ENCODE results near the gene FAM83E. TPM values are rescaled to one million over a fixed set of nuclear protein-coding genes. Genes with fewer than 3 reads are reported as not detected.

FAM83E gene
- total and polyA plus RNA-seq, 2 experiments from 2014 or later = 1.0 to 2.3 TPM

- peak; percentile 42 for DNase-seq (ENCODE audit: low spot score)
- H3K27ac Mint-ChIP-seq = peak overlapping the region; percentile 95; the same call in 1 of the 2 replicates
- Histone ChIP-seq H3K27me3 (ENCODE audit: insufficient read depth) (peaks cover 7% of the 10 kb centered on the region), H3K79me2 (replicated peaks; ENCODE audit: insufficient read depth) (no peaks in the 10 kb centered on the region), H3K27ac (ENCODE audit: low read depth) (peak overlapping the region; percentile 97), H3K36me3 (ENCODE audit: insufficient read depth) (no peaks in the 10 kb centered on the region), H3F3A (replicated peaks; ENCODE audit: low read depth) (peaks cover 36% of the 10 kb centered on the region), H3K4me1 (ENCODE audit: insufficient read depth) (peaks cover 23% of the 10 kb centered on the region), H2AFZ (no peak overlapping the region), H4K20me1 (replicated peaks; ENCODE audit: insufficient read depth) (peaks cover 5% of the 10 kb centered on the region), H3K4me3 (peak overlapping the region; percentile 64), H3K9me2 (ENCODE audit: insufficient read depth) (no peaks in the 10 kb centered on the region), H3K4me2 (peak overlapping the region; percentile 89)
- H3K36me3 Mint-ChIP-seq (ENCODE audit: low read depth) = peaks cover 7% of the 10 kb centered on the region; the same call in 1 of the 3 replicates
- peaks cover 33% of the 10 kb centered on the region for H3K4me1 Mint-ChIP-seq
- no peaks in the 10 kb centered on the region; the same call in 2 of the 3 replicates for H3K9me3 Mint-ChIP-seq
- peak overlapping the region; percentile 69 for H3K4me3 Mint-ChIP-seq
- H3K27me3 Mint-ChIP-seq (ENCODE audit: insufficient read depth, low read depth, poor library complexity) = peaks cover 31% of the 10 kb centered on the region
- ATAC-seq = no peak
- no peak for TF ChIP-seq ZNF331 (CRISPR knock-in tag; IDR thresholded peaks at IDR 0.05; ENCODE audit: low read depth)
- TF ChIP-seq POLR2AphosphoS5 (IDR thresholded peaks at IDR 0.05; ENCODE audit: low read depth) = no peak
- no peak for TF ChIP-seq EZH2phosphoT487 (IDR thresholded peaks at IDR 0.05; ENCODE audit: unreplicated experiment)
- TF ChIP-seq JUNB (IDR thresholded peaks at IDR 0.05; ENCODE audit: unreplicated experiment) = no peak
- TF ChIP-seq, protein P1, sequence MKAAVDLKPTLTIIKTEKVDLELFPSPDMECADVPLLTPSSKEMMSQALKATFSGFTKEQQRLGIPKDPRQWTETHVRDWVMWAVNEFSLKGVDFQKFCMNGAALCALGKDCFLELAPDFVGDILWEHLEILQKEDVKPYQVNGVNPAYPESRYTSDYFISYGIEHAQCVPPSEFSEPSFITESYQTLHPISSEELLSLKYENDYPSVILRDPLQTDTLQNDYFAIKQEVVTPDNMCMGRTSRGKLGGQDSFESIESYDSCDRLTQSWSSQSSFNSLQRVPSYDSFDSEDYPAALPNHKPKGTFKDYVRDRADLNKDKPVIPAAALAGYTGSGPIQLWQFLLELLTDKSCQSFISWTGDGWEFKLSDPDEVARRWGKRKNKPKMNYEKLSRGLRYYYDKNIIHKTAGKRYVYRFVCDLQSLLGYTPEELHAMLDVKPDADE (IDR thresholded peaks at IDR 0.05) = no peak
- TF ChIP-seq ZNF114 (CRISPR knock-in tag; IDR thresholded peaks at IDR 0.05) = no peak
- no peak for TF ChIP-seq NANOG (IDR thresholded peaks at IDR 0.05; ENCODE audit: borderline replicate concordance)
Observed at GRCh38 chr19:48631225-48631624, 16.3 kb upstream of the FAM83E start.

- Histone ChIP-seq H4K20me1 (replicated peaks; ENCODE audit: insufficient read depth) (peaks cover 8% of the 10 kb centered on the region), H3K4me3 (peak overlapping the region; percentile 64), H3K36me3 (ENCODE audit: insufficient read depth) (no peaks in the 10 kb centered on the region), H3K4me1 (ENCODE audit: insufficient read depth) (peaks cover 27% of the 10 kb centered on the region), H2AFZ (no peak overlapping the region), H3F3A (replicated peaks; ENCODE audit: low read depth) (peaks cover 36% of the 10 kb centered on the region), H3K27ac (ENCODE audit: low read depth) (peak overlapping the region; percentile 97), H3K9me2 (ENCODE audit: insufficient read depth) (no peaks in the 10 kb centered on the region), H3K4me2 (peak overlapping the region; percentile 89), H3K79me2 (replicated peaks; ENCODE audit: insufficient read depth) (peaks cover 1% of the 10 kb centered on the region), H3K27me3 (ENCODE audit: insufficient read depth) (no peaks in the 10 kb centered on the region)
- DNase-seq (ENCODE audit: low spot score) (peak; percentile 88), ATAC-seq (peak; percentile 39)
- Mint-ChIP-seq H3K27me3 (ENCODE audit: insufficient read depth, low read depth, poor library complexity) (peaks cover 31% of the 10 kb centered on the region), H3K9me3 (no peaks in the 10 kb centered on the region; the same call in 1 of the 3 replicates), H3K36me3 (ENCODE audit: low read depth) (peaks cover 7% of the 10 kb centered on the region; the same call in 2 of the 3 replicates), H3K4me3 (peak overlapping the region; percentile 69), H3K4me1 (peaks cover 34% of the 10 kb centered on the region), H3K27ac (peak overlapping the region; percentile 95)
- TF ChIP-seq, protein P1 (IDR thresholded peaks at IDR 0.05) = no peak
- no peak for TF ChIP-seq ZNF114 (CRISPR knock-in tag; IDR thresholded peaks at IDR 0.05)
- no peak for TF ChIP-seq EZH2phosphoT487 (IDR thresholded peaks at IDR 0.05; ENCODE audit: unreplicated experiment)
- TF ChIP-seq REST (IDR thresholded peaks at IDR 0.05; ENCODE audit: unreplicated experiment) = peak; percentile 13
- no peak for TF ChIP-seq STAT1 (IDR thresholded peaks at IDR 0.05; ENCODE audit: unreplicated experiment)
- TF ChIP-seq POLR2AphosphoS5 (IDR thresholded peaks at IDR 0.05; ENCODE audit: low read depth) = no peak; the same call in 1 of the 2 replicates
- no peak for TF ChIP-seq NANOG (IDR thresholded peaks at IDR 0.05; ENCODE audit: borderline replicate concordance)
- peak in 1 of 2 experiments; percentile 56; a peak in 3 of 4 replicates for TF ChIP-seq CTCF (conservative IDR thresholded peaks at IDR 0.05; ENCODE audit: low read depth in 2 of 2)
Observed at GRCh38 chr19:48630296-48631063, 15.6 kb upstream of the FAM83E start.
